GM18870 (cell line): Measurements from ENCODE around the gene MSH4.
A peak's percentile ranks its signal among the peaks of the same experiment; 100 is the strongest.
"Not testable (repeated sequence)": the region's sequence is repeated elsewhere in the genome, so short reads cannot be mapped to it uniquely, and the experiment has no call there.

Experiments
- ATAC-seq: cut with Tn5 transposase; IDR thresholded peaks from one replicate; pipeline ENCODE4 v1.9.1; 2021; ENCODE audit warnings: moderate library complexity; ENCODE audit not compliant: unreplicated experiment

The MSH4 gene

GRCh38 chr1:75795703-75796193, 934 bp upstream of the MSH4 start:
- ATAC-seq = no peak

- no peak for ATAC-seq
These were observed 549 bp downstream of the MSH4 start for GRCh38 chr1:75797273-75797588.

GRCh38 chr1:75797606-75798216, 1.0 kb downstream of the MSH4 start:
- no peak for ATAC-seq

- not testable (repeated sequence) for ATAC-seq
These were observed 4.8 kb downstream of the MSH4 start for GRCh38 chr1:75801480-75801879.

- ATAC-seq = no peak
These were observed 12.2 kb downstream of the MSH4 start for GRCh38 chr1:75808921-75809320.

- ATAC-seq = not testable (repeated sequence)
These were observed 13.4 kb downstream of the MSH4 start for GRCh38 chr1:75810113-75810512.

GRCh38 chr1:75811211-75811981, 14.7 kb downstream of the MSH4 start:
- ATAC-seq = no peak

GRCh38 chr1:75812065-75812464, 15.4 kb downstream of the MSH4 start:
- no peak for ATAC-seq

- not testable (repeated sequence) for ATAC-seq
These were observed 26.9 kb downstream of the MSH4 start for GRCh38 chr1:75823596-75823995.

GRCh38 chr1:75836528-75837100, 39.9 kb downstream of the MSH4 start:
- ATAC-seq = no peak

GRCh38 chr1:75838079-75838478, 41.4 kb downstream of the MSH4 start:
- no peak for ATAC-seq

GRCh38 chr1:75841421-75841820, 44.7 kb downstream of the MSH4 start:
- no peak for ATAC-seq

GRCh38 chr1:75845576-75845975, 48.9 kb downstream of the MSH4 start:
- ATAC-seq = no peak

- ATAC-seq = no peak
These were observed 58.3 kb downstream of the MSH4 start for GRCh38 chr1:75855010-75855409.

GRCh38 chr1:75855734-75856133, 59.1 kb downstream of the MSH4 start:
- no peak for ATAC-seq

- ATAC-seq = no peak
These were observed 65.1 kb downstream of the MSH4 start for GRCh38 chr1:75861831-75862230.

- ATAC-seq = no peak
These were observed 74.3 kb downstream of the MSH4 start for GRCh38 chr1:75870951-75871350.

- ATAC-seq = no peak
These were observed 83.3 kb downstream of the MSH4 start for GRCh38 chr1:75879985-75880384.

- ATAC-seq = no peak
These were observed 87.8 kb downstream of the MSH4 start for GRCh38 chr1:75884437-75884836.

GRCh38 chr1:75901371-75901770, 104.7 kb downstream of the MSH4 start:
- no peak for ATAC-seq

- ATAC-seq = peak; percentile 75
These were observed 112.1 kb downstream of the MSH4 start for GRCh38 chr1:75908717-75909152.

- ATAC-seq = no peak
These were observed 120.2 kb downstream of the MSH4 start for GRCh38 chr1:75916834-75917233.
